Measurements from ENCODE around the gene PCDHB14.
"Not testable (repeated sequence)": the region's sequence is repeated elsewhere in the genome, so short reads cannot be mapped to it uniquely, and the experiment has no call there.

The PCDHB14 gene

DNA sequence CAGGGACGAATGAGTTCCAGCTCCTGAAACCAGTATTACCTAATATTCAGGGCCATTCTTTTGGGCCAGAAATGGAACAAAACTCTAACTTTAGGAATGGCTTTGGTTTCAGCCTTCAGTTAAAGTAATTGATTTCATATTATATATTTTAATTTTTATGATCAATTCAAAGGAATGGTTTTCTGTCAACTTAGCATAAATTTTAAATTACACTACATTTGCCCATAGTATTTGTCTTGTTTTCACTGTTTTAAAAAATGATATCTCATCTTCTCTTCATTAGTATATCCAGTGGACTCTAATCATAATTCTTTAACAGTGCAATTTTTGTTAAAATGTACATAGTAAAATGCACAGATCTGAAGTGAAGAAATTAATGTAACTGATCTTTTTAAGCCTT, 42.8 kb upstream of the PCDHB14 start:
- Histone ChIP-seq H3K4me3 (IDR thresholded peaks at IDR 0.05; ENCODE audit: insufficient read depth, low read depth, low read length) (no peak overlapping the region), H3K27me3 (ENCODE audit: insufficient read depth, low read depth) (no peaks in the 10 kb centered on the region), H3K79me2 (ENCODE audit: insufficient read depth, low read depth) (no peaks in the 10 kb centered on the region), H3K9ac (no peak overlapping the region), H2AFZ (ENCODE audit: low read depth) (no peak overlapping the region), H3K36me3 (ENCODE audit: insufficient read depth) (no peaks in the 10 kb centered on the region), H3K4me1 (ENCODE audit: low read depth, poor library complexity, severe bottlenecking) (no peaks in the 10 kb centered on the region), H3K27ac (no peak overlapping the region), H3K4me2 (no peak overlapping the region), H4K20me1 (ENCODE audit: insufficient read depth) (no peaks in the 10 kb centered on the region)
- TF ChIP-seq, protein P1, sequence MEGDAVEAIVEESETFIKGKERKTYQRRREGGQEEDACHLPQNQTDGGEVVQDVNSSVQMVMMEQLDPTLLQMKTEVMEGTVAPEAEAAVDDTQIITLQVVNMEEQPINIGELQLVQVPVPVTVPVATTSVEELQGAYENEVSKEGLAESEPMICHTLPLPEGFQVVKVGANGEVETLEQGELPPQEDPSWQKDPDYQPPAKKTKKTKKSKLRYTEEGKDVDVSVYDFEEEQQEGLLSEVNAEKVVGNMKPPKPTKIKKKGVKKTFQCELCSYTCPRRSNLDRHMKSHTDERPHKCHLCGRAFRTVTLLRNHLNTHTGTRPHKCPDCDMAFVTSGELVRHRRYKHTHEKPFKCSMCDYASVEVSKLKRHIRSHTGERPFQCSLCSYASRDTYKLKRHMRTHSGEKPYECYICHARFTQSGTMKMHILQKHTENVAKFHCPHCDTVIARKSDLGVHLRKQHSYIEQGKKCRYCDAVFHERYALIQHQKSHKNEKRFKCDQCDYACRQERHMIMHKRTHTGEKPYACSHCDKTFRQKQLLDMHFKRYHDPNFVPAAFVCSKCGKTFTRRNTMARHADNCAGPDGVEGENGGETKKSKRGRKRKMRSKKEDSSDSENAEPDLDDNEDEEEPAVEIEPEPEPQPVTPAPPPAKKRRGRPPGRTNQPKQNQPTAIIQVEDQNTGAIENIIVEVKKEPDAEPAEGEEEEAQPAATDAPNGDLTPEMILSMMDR (conservative IDR thresholded peaks at IDR 0.05; ENCODE audit: low read depth, low read length), result no peak

DNA sequence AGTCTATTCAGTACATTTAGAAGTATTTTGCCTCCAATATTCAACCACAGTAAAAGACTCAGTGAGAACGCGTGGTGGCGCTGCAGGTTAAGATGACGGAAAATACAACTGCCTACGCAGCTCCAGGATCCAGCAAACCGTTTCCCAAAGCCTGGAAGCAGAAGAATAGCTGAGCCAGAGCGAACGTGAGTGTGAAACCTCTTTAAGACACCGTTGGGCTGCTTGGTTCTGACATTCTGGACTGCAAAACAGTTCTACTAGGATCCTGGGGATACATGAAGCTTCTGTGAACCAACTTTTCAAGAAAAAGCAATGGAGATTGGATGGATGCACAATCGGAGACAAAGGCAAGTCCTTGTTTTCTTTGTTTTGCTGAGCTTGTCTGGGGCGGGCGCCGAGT, 40.9 kb upstream of the PCDHB14 start, which contains the start of gene PCDHB16:
Gene PCDHB16, plus strand, starts transcription at position 140 of the 400 bp plus-strand sequence. Its CDS starts 173 bp downstream, at position 313.
- Histone ChIP-seq H3K9ac (no peak within 1 kb of the TSS), H3K4me2 (no peak within 1 kb of the TSS), H3K4me3 (IDR thresholded peaks at IDR 0.05; ENCODE audit: insufficient read depth, low read depth, low read length) (no peak within 1 kb of the TSS), H3K27ac (no peak within 1 kb of the TSS), H3K36me3 (ENCODE audit: insufficient read depth) (no peaks in the 10 kb centered on the region), H3K79me2 (ENCODE audit: insufficient read depth, low read depth) (no peaks in the 10 kb centered on the region), H2AFZ (ENCODE audit: low read depth) (no peak within 1 kb of the TSS), H4K20me1 (ENCODE audit: insufficient read depth) (no peaks in the 10 kb centered on the region), H3K4me1 (ENCODE audit: low read depth, poor library complexity, severe bottlenecking) (no peaks in the 10 kb centered on the region), H3K27me3 (ENCODE audit: insufficient read depth, low read depth) (no peaks in the 10 kb centered on the region)
- TF ChIP-seq, protein P1 (conservative IDR thresholded peaks at IDR 0.05; ENCODE audit: low read depth, low read length), result no peak

DNA sequence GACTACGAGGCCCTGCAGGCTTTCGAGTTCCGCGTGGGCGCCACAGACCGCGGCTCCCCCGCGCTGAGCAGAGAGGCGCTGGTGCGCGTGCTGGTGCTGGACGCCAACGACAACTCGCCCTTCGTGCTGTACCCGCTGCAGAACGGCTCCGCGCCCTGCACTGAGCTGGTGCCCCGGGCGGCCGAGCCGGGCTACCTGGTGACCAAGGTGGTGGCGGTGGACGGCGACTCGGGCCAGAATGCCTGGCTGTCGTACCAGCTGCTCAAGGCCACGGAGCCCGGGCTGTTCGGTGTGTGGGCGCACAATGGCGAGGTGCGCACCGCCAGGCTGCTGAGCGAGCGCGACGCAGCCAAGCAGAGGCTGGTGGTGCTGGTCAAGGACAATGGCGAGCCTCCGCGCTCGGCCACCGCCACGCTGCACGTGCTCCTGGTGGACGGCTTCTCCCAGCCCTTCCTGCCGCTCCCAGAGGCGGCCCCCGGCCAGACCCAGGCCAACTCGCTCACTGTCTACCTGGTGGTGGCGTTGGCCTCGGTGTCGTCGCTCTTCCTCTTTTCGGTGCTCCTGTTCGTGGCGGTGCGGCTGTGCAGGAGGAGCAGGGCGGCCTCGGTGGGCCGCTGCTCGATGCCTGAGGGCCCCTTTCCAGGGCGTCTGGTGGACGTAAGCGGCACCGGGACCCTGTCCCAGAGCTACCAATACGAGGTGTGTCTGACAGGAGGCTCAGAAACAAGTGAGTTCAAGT, 38.9 kb upstream of the PCDHB14 start:
- not testable (repeated sequence) for H4K20me1 ChIP-seq (ENCODE audit: insufficient read depth); H3K27me3 ChIP-seq (ENCODE audit: insufficient read depth, low read depth); H3K4me3 ChIP-seq (IDR thresholded peaks at IDR 0.05; ENCODE audit: insufficient read depth, low read depth, low read length); H3K9ac ChIP-seq; H3K79me2 ChIP-seq (ENCODE audit: insufficient read depth, low read depth); H2AFZ ChIP-seq (ENCODE audit: low read depth); H3K27ac ChIP-seq; H3K4me1 ChIP-seq (ENCODE audit: low read depth, poor library complexity, severe bottlenecking); H3K4me2 ChIP-seq; H3K36me3 ChIP-seq (ENCODE audit: insufficient read depth)

DNA sequence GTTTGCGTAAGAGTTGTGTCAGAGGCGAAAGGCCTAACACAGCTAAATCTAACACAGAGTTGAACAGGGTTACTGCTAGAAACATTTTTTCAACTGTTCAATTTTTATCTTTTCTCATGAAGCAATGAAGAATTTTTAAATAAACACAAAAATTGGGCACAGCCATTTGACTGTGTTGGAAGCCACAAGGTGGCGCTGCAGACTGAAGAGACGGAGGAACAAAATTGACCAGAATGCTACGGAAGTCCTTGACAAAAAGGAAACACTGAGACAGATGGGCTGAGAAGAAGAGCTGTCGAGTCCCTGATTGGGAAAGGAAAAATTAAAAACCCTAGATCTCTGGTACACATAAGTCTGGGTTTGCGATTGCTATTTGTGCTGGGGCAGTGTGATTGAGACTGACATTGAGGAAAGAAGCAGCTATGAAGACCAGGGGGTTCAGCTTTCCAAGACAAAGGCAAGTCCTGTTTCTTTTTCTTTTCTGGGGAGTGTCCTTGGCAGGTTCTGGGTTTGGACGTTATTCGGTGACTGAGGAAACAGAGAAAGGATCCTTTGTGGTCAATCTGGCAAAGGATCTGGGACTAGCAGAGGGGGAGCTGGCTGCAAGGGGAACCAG, 36.1 kb upstream of the PCDHB14 start, which contains the start of gene PCDHB9:
Gene PCDHB9, plus strand, starts transcription at position 265 of the 616 bp plus-strand sequence. Its CDS starts 158 bp downstream, at position 423.
- Histone ChIP-seq H2AFZ (ENCODE audit: low read depth) (no peak within 1 kb of the TSS), H3K27me3 (ENCODE audit: insufficient read depth, low read depth) (no peaks in the 10 kb centered on the region), H3K79me2 (ENCODE audit: insufficient read depth, low read depth) (no peaks in the 10 kb centered on the region), H3K36me3 (ENCODE audit: insufficient read depth) (no peaks in the 10 kb centered on the region), H3K4me1 (ENCODE audit: low read depth, poor library complexity, severe bottlenecking) (no peaks in the 10 kb centered on the region), H3K27ac (no peak within 1 kb of the TSS), H3K4me2 (no peak within 1 kb of the TSS), H3K4me3 (IDR thresholded peaks at IDR 0.05; ENCODE audit: insufficient read depth, low read depth, low read length) (no peak within 1 kb of the TSS), H3K9ac (no peak within 1 kb of the TSS), H4K20me1 (ENCODE audit: insufficient read depth) (no peaks in the 10 kb centered on the region)
- TF ChIP-seq, protein P1 (conservative IDR thresholded peaks at IDR 0.05; ENCODE audit: low read depth, low read length), result peak; percentile 70; the same call in 1 of the 2 replicates

DNA sequence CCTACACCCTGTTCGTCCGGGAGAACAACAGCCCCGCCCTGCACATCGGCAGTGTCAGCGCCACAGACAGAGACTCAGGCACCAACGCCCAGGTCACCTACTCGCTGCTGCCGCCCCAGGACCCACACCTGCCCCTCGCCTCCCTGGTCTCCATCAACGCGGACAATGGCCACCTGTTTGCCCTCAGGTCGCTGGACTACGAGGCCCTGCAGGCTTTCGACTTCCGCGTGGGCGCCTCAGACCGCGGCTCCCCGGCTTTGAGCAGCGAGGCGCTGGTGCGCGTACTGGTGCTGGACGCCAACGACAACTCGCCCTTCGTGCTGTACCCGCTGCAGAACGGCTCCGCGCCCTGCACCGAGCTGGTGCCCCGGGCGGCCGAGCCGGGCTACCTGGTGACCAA, 34.5 kb upstream of the PCDHB14 start:
- not testable (repeated sequence) for H3K27ac ChIP-seq; H3K79me2 ChIP-seq (ENCODE audit: insufficient read depth, low read depth); H3K9ac ChIP-seq; H3K36me3 ChIP-seq (ENCODE audit: insufficient read depth); H4K20me1 ChIP-seq (ENCODE audit: insufficient read depth); H2AFZ ChIP-seq (ENCODE audit: low read depth); H3K4me3 ChIP-seq (IDR thresholded peaks at IDR 0.05; ENCODE audit: insufficient read depth, low read depth, low read length); H3K4me1 ChIP-seq (ENCODE audit: low read depth, poor library complexity, severe bottlenecking); H3K27me3 ChIP-seq (ENCODE audit: insufficient read depth, low read depth); H3K4me2 ChIP-seq

DNA sequence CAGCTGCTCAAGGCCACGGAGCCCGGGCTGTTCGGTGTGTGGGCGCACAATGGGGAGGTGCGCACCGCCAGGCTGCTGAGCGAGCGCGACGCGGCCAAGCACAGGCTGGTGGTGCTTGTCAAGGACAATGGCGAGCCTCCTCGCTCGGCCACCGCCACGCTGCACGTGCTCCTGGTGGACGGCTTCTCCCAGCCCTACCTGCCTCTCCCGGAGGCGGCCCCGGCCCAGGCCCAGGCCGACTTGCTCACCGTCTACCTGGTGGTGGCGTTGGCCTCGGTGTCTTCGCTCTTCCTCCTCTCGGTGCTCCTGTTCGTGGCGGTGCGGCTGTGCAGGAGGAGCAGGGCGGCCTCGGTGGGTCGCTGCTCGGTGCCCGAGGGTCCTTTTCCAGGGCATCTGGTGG, 34.0 kb upstream of the PCDHB14 start:
- not testable (repeated sequence) for H3K79me2 ChIP-seq (ENCODE audit: insufficient read depth, low read depth); H3K4me2 ChIP-seq; H3K36me3 ChIP-seq (ENCODE audit: insufficient read depth); H2AFZ ChIP-seq (ENCODE audit: low read depth); H3K27ac ChIP-seq; H3K4me3 ChIP-seq (IDR thresholded peaks at IDR 0.05; ENCODE audit: insufficient read depth, low read depth, low read length); H4K20me1 ChIP-seq (ENCODE audit: insufficient read depth); H3K9ac ChIP-seq; H3K4me1 ChIP-seq (ENCODE audit: low read depth, poor library complexity, severe bottlenecking); H3K27me3 ChIP-seq (ENCODE audit: insufficient read depth, low read depth)

Measured in KMS-11 (cell line).